Measurements from ENCODE around the gene FMN2.

GRCh38 chr1:240309769-240310168, 218.1 kb downstream of the FMN2 start:
- no peak for TF ChIP-seq CTCF (IDR thresholded peaks at IDR 0.05)
- no peak for TF ChIP-seq POLR2AphosphoS5 (IDR thresholded peaks at IDR 0.05)
